ENCODE results near the gene ST8SIA1.
A peak's percentile ranks its signal among the peaks of the same experiment; 100 is the strongest.

The ST8SIA1 gene

DNA sequence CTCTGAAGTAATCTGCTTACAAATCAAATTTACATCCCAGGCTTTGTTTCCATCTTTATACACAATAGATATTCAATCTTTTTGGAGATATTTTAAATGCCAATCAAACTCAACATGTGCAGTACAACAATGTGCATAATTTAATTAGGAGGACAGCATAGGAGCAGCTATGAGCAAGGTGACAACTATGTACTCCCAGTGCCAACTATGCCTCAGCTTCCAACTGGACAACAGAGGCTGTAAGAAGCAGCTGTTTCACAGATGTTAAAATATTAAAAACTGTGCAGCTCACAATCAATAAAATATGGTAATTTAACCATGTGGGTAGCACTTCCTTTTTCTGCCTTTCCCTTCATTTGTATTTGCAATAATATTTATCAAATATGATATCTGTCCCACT lies 99.9 kb downstream of the ST8SIA1 start:
- TF ChIP-seq, protein P1, sequence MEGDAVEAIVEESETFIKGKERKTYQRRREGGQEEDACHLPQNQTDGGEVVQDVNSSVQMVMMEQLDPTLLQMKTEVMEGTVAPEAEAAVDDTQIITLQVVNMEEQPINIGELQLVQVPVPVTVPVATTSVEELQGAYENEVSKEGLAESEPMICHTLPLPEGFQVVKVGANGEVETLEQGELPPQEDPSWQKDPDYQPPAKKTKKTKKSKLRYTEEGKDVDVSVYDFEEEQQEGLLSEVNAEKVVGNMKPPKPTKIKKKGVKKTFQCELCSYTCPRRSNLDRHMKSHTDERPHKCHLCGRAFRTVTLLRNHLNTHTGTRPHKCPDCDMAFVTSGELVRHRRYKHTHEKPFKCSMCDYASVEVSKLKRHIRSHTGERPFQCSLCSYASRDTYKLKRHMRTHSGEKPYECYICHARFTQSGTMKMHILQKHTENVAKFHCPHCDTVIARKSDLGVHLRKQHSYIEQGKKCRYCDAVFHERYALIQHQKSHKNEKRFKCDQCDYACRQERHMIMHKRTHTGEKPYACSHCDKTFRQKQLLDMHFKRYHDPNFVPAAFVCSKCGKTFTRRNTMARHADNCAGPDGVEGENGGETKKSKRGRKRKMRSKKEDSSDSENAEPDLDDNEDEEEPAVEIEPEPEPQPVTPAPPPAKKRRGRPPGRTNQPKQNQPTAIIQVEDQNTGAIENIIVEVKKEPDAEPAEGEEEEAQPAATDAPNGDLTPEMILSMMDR (IDR thresholded peaks at IDR 0.05; ENCODE audit: low read depth, low read length, missing control alignments): no peak
- DNase-seq (ENCODE audit: low read depth): peak; percentile 55
- in situ Hi-C loops (cut with HindIII; ENCODE audit: low sequenced_read_pairs): no loop called here
- H3K4me3 ChIP-seq (ENCODE audit: low read depth, low read length): no peak overlapping the region

DNA sequence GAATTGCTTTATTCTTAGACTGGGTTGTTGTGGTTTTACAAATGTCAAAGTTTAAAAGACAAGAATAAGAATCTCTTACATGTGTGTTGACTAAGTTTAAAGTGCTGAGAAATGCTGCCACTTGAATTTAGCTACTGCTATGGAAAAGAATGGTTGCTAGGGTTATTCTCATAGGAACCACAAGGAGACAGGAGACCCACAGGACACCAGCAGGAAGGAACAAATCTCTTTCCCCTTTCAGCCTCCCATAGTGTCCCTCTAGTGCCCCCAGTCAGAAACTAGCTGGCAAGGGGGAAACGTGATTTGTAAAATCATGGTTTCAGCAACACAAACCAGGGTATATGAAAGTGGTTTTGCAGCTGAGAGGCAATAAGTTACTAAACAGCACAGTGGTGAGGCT lies 102.7 kb downstream of the ST8SIA1 start:
- no peak overlapping the region for H3K4me3 ChIP-seq (ENCODE audit: low read depth, low read length)
- in situ Hi-C loops (cut with HindIII; ENCODE audit: low sequenced_read_pairs): no loop called here
- TF ChIP-seq, protein P1 (IDR thresholded peaks at IDR 0.05; ENCODE audit: low read depth, low read length, missing control alignments): no peak
- no peak for DNase-seq (ENCODE audit: low read depth)

DNA sequence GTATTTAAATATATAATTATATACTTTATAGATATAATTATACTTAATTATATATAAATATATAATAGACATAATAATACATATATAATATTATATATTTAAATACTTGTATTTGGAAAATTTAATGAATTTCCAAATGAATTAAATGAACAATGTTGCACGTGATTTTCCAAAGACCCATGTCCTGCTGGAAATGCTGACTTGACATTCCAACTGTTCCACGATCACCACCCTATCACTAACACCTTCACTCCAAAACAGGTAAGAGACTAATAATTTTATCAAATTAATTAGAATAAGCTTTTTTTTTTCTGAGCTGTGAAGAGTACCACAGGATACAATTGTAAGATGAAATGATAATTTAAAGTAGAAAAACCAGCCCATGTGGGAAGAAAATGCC lies 103.4 kb downstream of the ST8SIA1 start:
- in situ Hi-C loops (cut with HindIII; ENCODE audit: low sequenced_read_pairs): no loop called here
- H3K4me3 ChIP-seq (ENCODE audit: low read depth, low read length): no peak overlapping the region
- TF ChIP-seq, protein P1 (IDR thresholded peaks at IDR 0.05; ENCODE audit: low read depth, low read length, missing control alignments): no peak
- DNase-seq (ENCODE audit: low read depth): no peak

DNA sequence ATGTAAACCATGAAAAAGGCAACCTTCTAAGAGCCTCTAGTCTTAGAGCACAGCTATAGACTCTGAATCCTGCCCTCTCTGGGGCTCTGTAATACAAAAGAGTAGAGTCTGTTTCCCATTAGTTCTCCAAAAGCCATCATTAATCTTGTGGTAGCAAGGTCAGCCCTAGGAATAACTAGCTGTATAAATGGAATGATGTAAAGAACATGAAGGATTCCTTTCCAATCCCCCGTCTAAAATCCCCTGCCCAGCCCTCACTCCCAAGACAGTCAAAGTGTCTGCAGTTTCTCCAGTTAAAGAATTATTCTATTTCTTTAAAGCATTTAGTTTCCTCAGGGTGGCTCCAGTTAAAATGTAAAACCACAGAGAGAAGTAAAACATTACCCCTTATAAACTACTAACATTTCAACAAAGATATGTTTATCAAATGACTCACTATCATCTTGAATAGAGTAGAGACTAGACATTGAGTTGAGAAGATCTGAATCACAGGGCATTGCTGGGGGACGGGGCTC lies 104.2 kb downstream of the ST8SIA1 start:
- H3K4me3 ChIP-seq (ENCODE audit: low read depth, low read length): no peak overlapping the region
- TF ChIP-seq, protein P1 (IDR thresholded peaks at IDR 0.05; ENCODE audit: low read depth, low read length, missing control alignments): no peak
- in situ Hi-C loops (cut with HindIII; ENCODE audit: low sequenced_read_pairs): no loop called here
- peak; percentile 11 for DNase-seq (ENCODE audit: low read depth)

DNA sequence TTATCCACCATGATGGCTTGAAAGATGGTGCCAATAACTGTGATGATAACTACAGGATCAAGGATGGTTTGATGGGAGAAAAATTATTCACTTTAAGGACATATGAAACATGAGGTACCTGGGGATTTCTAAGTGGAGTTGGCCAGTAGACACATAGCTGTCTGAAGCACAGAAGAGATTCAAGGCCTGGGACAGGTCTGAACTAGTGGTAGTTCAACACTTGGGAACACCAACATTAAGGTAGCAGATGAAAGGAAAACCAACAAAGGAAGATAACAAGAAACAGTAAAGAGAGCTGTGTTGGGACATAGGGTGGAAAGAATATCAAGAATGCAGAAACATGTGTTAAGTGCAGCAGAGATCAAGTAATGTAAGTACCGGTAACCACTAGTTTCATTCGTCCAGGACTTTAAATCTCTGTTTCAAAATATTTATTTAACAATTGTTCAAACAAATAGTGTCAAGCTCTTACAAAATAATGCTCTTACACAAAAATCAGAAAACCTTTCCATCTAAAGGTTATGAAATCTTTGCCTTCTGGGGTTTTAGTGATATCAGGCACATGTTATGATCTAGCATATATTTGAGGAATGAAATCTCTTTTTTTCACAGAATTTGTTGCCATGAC lies 104.7 kb downstream of the ST8SIA1 start:
- in situ Hi-C loops (cut with HindIII; ENCODE audit: low sequenced_read_pairs): no loop called here
- DNase-seq (ENCODE audit: low read depth): no peak
- TF ChIP-seq, protein P1 (IDR thresholded peaks at IDR 0.05; ENCODE audit: low read depth, low read length, missing control alignments): no peak
- no peak overlapping the region for H3K4me3 ChIP-seq (ENCODE audit: low read depth, low read length)

DNA sequence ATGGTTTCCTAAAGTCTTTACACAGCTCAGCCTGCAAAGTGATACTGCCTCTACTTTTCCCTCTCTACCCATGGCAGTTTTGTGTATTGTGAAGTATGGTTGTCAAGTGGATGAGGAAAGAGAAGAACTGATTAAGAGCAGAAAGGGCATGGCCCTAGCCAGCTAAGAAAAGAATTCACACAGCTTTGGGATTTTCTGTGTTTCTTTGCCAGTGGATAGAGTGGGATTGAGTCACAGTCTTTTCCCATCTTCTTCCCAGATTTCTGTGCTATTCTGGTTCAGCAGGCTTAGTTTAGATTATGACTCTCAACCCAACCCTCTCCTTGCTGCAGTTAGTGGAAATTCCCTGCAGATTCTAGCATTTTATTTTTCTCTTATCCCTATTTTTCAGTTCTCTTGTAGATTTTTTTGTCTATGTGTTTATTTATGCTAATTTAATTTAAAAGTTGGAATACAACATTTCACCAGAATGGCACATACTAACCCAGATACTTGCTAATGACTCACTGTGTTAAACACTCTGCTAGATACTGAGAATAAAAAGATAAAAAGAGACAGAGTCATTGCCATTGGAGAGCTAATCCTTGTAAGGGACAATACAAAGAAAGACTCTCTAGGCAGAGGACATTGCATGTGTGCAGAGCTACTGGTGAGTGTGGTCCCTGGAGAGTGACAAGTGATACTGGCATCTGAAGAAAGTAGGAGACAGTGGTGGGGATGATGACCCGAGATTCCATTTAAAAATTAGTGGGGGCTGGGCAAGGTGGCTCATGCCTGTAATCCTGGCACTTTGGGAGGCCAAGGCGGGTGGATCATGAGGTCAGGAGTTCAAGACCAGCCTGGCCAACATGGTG lies 106.3 kb downstream of the ST8SIA1 start:
- in situ Hi-C loops (cut with HindIII; ENCODE audit: low sequenced_read_pairs): no loop called here
- no peak for DNase-seq (ENCODE audit: low read depth)
- H3K4me3 ChIP-seq (ENCODE audit: low read depth, low read length): no peak overlapping the region
- TF ChIP-seq, protein P1 (IDR thresholded peaks at IDR 0.05; ENCODE audit: low read depth, low read length, missing control alignments): no peak

Data from astrocyte of the cerebellum (primary cell).